HG02938 (cell line): Measurements from ENCODE around the gene NTSR1.

Experiments used
- ATAC-seq: cut with Tn5 transposase; IDR thresholded peaks from one replicate; pipeline ENCODE4 v1.9.1; 2021; ENCODE audit warnings: mild to moderate bottlenecking, moderate library complexity; ENCODE audit not compliant: unreplicated experiment

NTSR1 gene

GRCh38 chr20:62737271-62737811, 28.7 kb downstream of the NTSR1 start:
- ATAC-seq = no peak

- ATAC-seq = no peak
These were observed 29.6 kb downstream of the NTSR1 start for GRCh38 chr20:62738025-62738881.

- ATAC-seq = no peak
These were observed 30.4 kb downstream of the NTSR1 start for GRCh38 chr20:62739067-62739466.

- ATAC-seq = no peak
These were observed 31.1 kb downstream of the NTSR1 start for GRCh38 chr20:62739581-62740285.

GRCh38 chr20:62740286-62741141, 31.9 kb downstream of the NTSR1 start:
- ATAC-seq = peak; percentile 87

GRCh38 chr20:62741191-62741691, 32.6 kb downstream of the NTSR1 start:
- ATAC-seq = no peak

GRCh38 chr20:62741701-62742491, 33.3 kb downstream of the NTSR1 start:
- ATAC-seq = no peak

- no peak for ATAC-seq
These were observed 33.9 kb downstream of the NTSR1 start for GRCh38 chr20:62742550-62742949.

GRCh38 chr20:62742979-62743776, 34.5 kb downstream of the NTSR1 start:
- ATAC-seq = no peak

- no peak for ATAC-seq
These were observed 35.2 kb downstream of the NTSR1 start for GRCh38 chr20:62743777-62744317.

- no peak for ATAC-seq
These were observed 36.1 kb downstream of the NTSR1 start for GRCh38 chr20:62744741-62745191.

- ATAC-seq = no peak
These were observed 36.8 kb downstream of the NTSR1 start for GRCh38 chr20:62745279-62745951.

GRCh38 chr20:62745952-62746288, 37.3 kb downstream of the NTSR1 start:
- ATAC-seq = no peak

- no peak for ATAC-seq
These were observed 39.7 kb downstream of the NTSR1 start for GRCh38 chr20:62748311-62748710.

- ATAC-seq = no peak
These were observed 41.3 kb downstream of the NTSR1 start for GRCh38 chr20:62749851-62750445.

- ATAC-seq = no peak
These were observed 43.0 kb downstream of the NTSR1 start for GRCh38 chr20:62751551-62752150.

- no peak for ATAC-seq
These were observed 43.6 kb downstream of the NTSR1 start for GRCh38 chr20:62752181-62752670.
